PC-3 (cell line): ENCODE results near the gene CDKN2AIP. TPM values are rescaled to one million over a fixed set of nuclear protein-coding genes. Genes with fewer than 3 reads are reported as not detected.
A peak's percentile ranks its signal among the peaks of the same experiment; 100 is the strongest.

Source experiments
- ATAC-seq: fragments of 200-7000 bp; cut with Tn5 transposase; 2 replicates; pipeline ENCODE4 v1.9.1; 2020; ENCODE audit warnings: mild to moderate bottlenecking, moderate library complexity
- BruUV-seq: library from RNA; stranded (reverse); fragments of 400-500 nt; replicated peaks from 2 replicates; lab custom pipeline; 2021; lab: Mats Ljungman, UMichigan
- CTCF ChIA-PET: fragments of 300-600 bp; sonication (Branson Sonifier 250); formaldehyde crosslinking; loops from one replicate; lab custom pipeline; 2022; ENCODE audit warnings: antibody characterized with exemption; lab: Charles Lee
- POLR2A ChIA-PET: fragments of 300-600 bp; sonication (Branson Sonifier 250); formaldehyde crosslinking; loops from one replicate; lab custom pipeline; 2022; ENCODE audit warnings: antibody characterized with exemption; ENCODE audit not compliant: unreplicated experiment; lab: Charles Lee
- DNase-seq: peaks from one replicate; pipeline ENCODE4 v3.0.0-alpha.2; 2015
- H2AFZ ChIP-seq: fragments of 300-600 bp; sonication (generic); 2 replicates; pipeline ENCODE4 v1.6.0; 2016; ENCODE audit warnings: antibody characterized with exemption, low read length
- H3F3A ChIP-seq: fragments of 300-600 bp; sonication (generic); one replicate; pipeline ENCODE4 v1.6.0; 2017; ENCODE audit warnings: antibody characterized with exemption, low read length, control low read depth, mild to moderate bottlenecking; ENCODE audit not compliant: unreplicated experiment
- H3K27ac ChIP-seq: fragments of 300-600 bp; sonication (generic); 2 replicates; pipeline ENCODE4 v1.5.1; 2016; ENCODE audit warnings: mild to moderate bottlenecking, low read length
- H3K27me3 ChIP-seq: fragments of 300-600 bp; sonication (generic); 2 replicates; pipeline ENCODE4 v1.6.1; 2016; ENCODE audit warnings: low read length, mixed read lengths
- H3K36me3 ChIP-seq: fragments of 300-600 bp; sonication (generic); 2 replicates; pipeline ENCODE4 v1.6.1; 2016; ENCODE audit warnings: low read depth, mixed run types, low read length, mixed read lengths
- H3K4me1 ChIP-seq: fragments of 300-600 bp; sonication (generic); 2 replicates; pipeline ENCODE4 v1.5.1; 2016; ENCODE audit warnings: low read length; ENCODE audit not compliant: insufficient read depth
- H3K4me2 ChIP-seq: fragments of 300-600 bp; sonication (generic); 2 replicates; pipeline ENCODE4 v1.6.0; 2016; ENCODE audit warnings: low read length
- H3K4me3 ChIP-seq: fragments of 300-600 bp; sonication (generic); 2 replicates; pipeline ENCODE4 v1.5.1; 2016; ENCODE audit warnings: mild to moderate bottlenecking, low read length, mixed read lengths
- H3K79me2 ChIP-seq: fragments of 300-600 bp; sonication (generic); 2 replicates; pipeline ENCODE4 v1.6.1; 2017; ENCODE audit warnings: low read length, mixed read lengths
- H3K9ac ChIP-seq: fragments of 300-600 bp; sonication (generic); 2 replicates; pipeline ENCODE4 v1.6.0; 2016; ENCODE audit warnings: mild to moderate bottlenecking, low read length
- H3K9me2 ChIP-seq: fragments of 300-600 bp; sonication (generic); replicated peaks from 2 replicates; pipeline ENCODE4 v1.6.1; 2016; ENCODE audit warnings: mixed run types, low read length, mixed read lengths
- H3K9me3 ChIP-seq: fragments of 300-600 bp; sonication (generic); 2 replicates; pipeline ENCODE4 v1.6.1; 2016; ENCODE audit warnings: low read length, mixed read lengths
- H4K20me1 ChIP-seq: fragments of 300-600 bp; sonication (generic); 2 replicates; pipeline ENCODE4 v1.6.1; 2016; ENCODE audit warnings: low read length, mixed read lengths
- CTCF ChIP-seq: fragments of 300-600 bp; sonication (generic); conservative IDR thresholded peaks from 2 replicates; pipeline ENCODE4 v1.5.1; 2017; ENCODE audit warnings: antibody characterized with exemption, low read depth, mild to moderate bottlenecking, low read length
- EZH2 ChIP-seq: fragments of 300-600 bp; sonication (generic); IDR thresholded peaks from one replicate; pipeline ENCODE4 v1.6.1; 2017; ENCODE audit warnings: antibody characterized with exemption, mild to moderate bottlenecking, low read length; ENCODE audit not compliant: unreplicated experiment
- EZH2phosphoT487 ChIP-seq: fragments of 300-600 bp; sonication (generic); IDR thresholded peaks from 2 replicates; pipeline ENCODE4 v1.6.1; 2018; ENCODE audit warnings: mild to moderate bottlenecking, antibody characterized with exemption, low read length, borderline replicate concordance
- intact Hi-C: fragments of 100-400 bp; cut with micrococcal nuclease; formaldehyde crosslinking; loops from 2 replicates; pipeline ENCODE4 v1.9.0; 2023
- total RNA-seq: library from RNA; depleted of rRNA; stranded (reverse); fragments of >200 nt; gene quantifications from 2 replicates; pipeline ENCODE4 v1.2.3, GENCODE V29; 2014

Gene CDKN2AIP
- total RNA-seq, 1 experiment from 2014 or later = 31.5 TPM

GRCh38 chr4:183411291-183411861 lies 33.1 kb upstream of the CDKN2AIP start:
- H3K27ac ChIP-seq = no peak overlapping the region
- CTCF ChIA-PET = no interaction called here

GRCh38 chr4:183412821-183413220 lies 31.6 kb upstream of the CDKN2AIP start:
- Histone ChIP-seq H3K4me1 (no peaks in the 10 kb centered on the region), H3K4me2 (no peak overlapping the region), H3K4me3 (no peak overlapping the region), H3K27ac (no peak overlapping the region), H3K36me3 (no peaks in the 10 kb centered on the region), H3K9ac (no peak overlapping the region), H3F3A (no peaks in the 10 kb centered on the region), H3K9me3 (no peaks in the 10 kb centered on the region), H3K79me2 (no peaks in the 10 kb centered on the region), H3K27me3 (no peaks in the 10 kb centered on the region), H4K20me1 (no peaks in the 10 kb centered on the region), H3K9me2 (no peaks in the 10 kb centered on the region), H2AFZ (no peak overlapping the region)
- CTCF ChIA-PET = no interaction called here
- BruUV-seq = no TSS peak
- intact Hi-C loops = no loop called here
- POLR2A ChIA-PET = no interaction called here
- TF ChIP-seq EZH2 = no peak
- no peak for DNase-seq
- no peak for ATAC-seq

More at GRCh38 chr4:183411291-183411861, 33.1 kb upstream of the CDKN2AIP start:
- POLR2A ChIA-PET = no interaction called here
- no peak overlapping the region for H3K4me3 ChIP-seq
- no peaks in the 10 kb centered on the region for H3K9me2 ChIP-seq
- no peak for TF ChIP-seq EZH2phosphoT487
- no peak overlapping the region for H2AFZ ChIP-seq
- no peaks in the 10 kb centered on the region for H3K4me1 ChIP-seq
- ATAC-seq (no peak), DNase-seq (peak; percentile 42)
- intact Hi-C loops = no loop called here
- H3F3A ChIP-seq = no peaks in the 10 kb centered on the region
- no TSS peak for BruUV-seq
- H3K9me3 ChIP-seq = no peaks in the 10 kb centered on the region
- H3K36me3 ChIP-seq = no peaks in the 10 kb centered on the region
- no peaks in the 10 kb centered on the region for H4K20me1 ChIP-seq
- H3K9ac ChIP-seq = no peak overlapping the region
- no peaks in the 10 kb centered on the region for H3K79me2 ChIP-seq
- no peaks in the 10 kb centered on the region for H3K27me3 ChIP-seq
- no peak overlapping the region for H3K4me2 ChIP-seq

GRCh38 chr4:183413234-183414200 lies 30.9 kb upstream of the CDKN2AIP start:
- no peaks in the 10 kb centered on the region for H3K79me2 ChIP-seq
- no peaks in the 10 kb centered on the region for H3K9me3 ChIP-seq
- H3K27ac ChIP-seq = no peak overlapping the region
- no peaks in the 10 kb centered on the region for H3F3A ChIP-seq
- POLR2A ChIA-PET = no interaction called here
- H4K20me1 ChIP-seq = no peaks in the 10 kb centered on the region
- BruUV-seq = no TSS peak
- TF ChIP-seq EZH2 (no peak), CTCF (no peak), EZH2phosphoT487 (no peak)
- no peaks in the 10 kb centered on the region for H3K27me3 ChIP-seq
- no peak overlapping the region for H3K4me2 ChIP-seq
- no peak overlapping the region for H3K4me3 ChIP-seq
- no peaks in the 10 kb centered on the region for H3K36me3 ChIP-seq
- no peak for DNase-seq
- no peaks in the 10 kb centered on the region for H3K9me2 ChIP-seq
- intact Hi-C loops = no loop called here
- no peak for ATAC-seq
- no peak overlapping the region for H3K9ac ChIP-seq
- CTCF ChIA-PET = no interaction called here
- H2AFZ ChIP-seq = no peak overlapping the region
- H3K4me1 ChIP-seq = no peaks in the 10 kb centered on the region
